ENCODE measurements around the gene LCLAT1.

The LCLAT1 gene

DNA sequence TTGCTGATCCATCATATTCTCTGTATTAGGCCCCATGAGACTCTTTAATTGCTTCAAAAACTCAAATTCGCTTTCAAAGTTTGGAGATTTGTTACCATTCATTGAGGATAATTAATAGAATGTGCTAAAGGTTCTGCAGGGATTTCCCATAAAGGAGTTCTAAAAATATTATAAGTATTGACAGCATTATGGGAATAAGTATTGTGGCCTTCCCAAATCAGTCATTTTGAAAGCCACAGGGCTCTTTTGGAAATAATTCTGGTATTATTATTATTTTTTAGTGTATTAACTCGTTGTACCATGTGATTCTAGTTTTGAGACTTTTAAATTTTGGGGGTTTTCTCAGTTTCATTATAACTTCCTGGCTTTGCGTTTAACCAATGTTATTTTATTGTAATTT lies 37.1 kb downstream of the LCLAT1 start (continued):
- no peak for TF ChIP-seq MYNN (tag by site-specific recombination; IDR thresholded peaks at IDR 0.05; ENCODE audit: borderline replicate concordance)
- TF ChIP-seq IKZF3 (tag by site-specific recombination; IDR thresholded peaks at IDR 0.05), result no peak
- no peak for TF ChIP-seq ZNF223 (tag by site-specific recombination; IDR thresholded peaks at IDR 0.05)
- TF ChIP-seq ZNF544 (tag by site-specific recombination; IDR thresholded peaks at IDR 0.05), result no peak
- TF ChIP-seq, protein P1, sequence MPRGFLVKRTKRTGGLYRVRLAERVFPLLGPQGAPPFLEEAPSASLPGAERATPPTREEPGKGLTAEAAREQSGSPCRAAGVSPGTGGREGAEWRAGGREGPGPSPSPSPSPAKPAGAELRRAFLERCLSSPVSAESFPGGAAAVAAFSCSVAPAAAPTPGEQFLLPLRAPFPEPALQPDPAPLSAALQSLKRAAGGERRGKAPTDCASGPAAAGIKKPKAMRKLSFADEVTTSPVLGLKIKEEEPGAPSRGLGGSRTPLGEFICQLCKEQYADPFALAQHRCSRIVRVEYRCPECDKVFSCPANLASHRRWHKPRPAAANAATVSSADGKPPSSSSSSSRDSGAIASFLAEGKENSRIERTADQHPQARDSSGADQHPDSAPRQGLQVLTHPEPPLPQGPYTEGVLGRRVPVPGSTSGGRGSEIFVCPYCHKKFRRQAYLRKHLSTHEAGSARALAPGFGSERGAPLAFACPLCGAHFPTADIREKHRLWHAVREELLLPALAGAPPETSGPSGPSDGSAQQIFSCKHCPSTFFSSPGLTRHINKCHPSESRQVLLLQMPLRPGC (tag by site-specific recombination; IDR thresholded peaks at IDR 0.05), result no peak

DNA sequence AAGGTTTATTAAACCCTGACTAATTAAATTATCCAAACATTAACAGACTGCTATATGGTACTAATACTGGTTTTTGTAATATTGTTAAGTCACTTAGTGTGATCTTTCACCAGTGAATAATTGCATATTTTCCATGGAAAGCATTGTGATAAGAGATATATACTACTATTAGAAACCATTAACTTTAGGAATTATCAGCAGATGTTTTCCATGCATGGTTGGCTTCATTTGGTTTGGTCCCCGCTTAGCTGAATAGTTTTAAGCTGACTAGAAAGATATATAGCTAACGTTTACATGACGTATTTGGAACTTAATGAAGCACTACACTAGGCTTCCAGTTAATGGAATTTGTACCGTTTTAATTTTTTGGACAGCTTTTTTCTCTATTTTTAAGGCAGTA lies 37.9 kb downstream of the LCLAT1 start:
- Histone ChIP-seq H3K27ac (ENCODE audit: extremely low read depth, low read depth, low read length) (no peak overlapping the region), H3K36me3 (ENCODE audit: control insufficient read depth in 2 of 2, insufficient read depth in 1 of 2, low read length in 2 of 2) (no peaks in the 10 kb centered on the region), H3K4me3 (ENCODE audit: low read depth, low read length) (no peak overlapping the region), H3K9me3 (ENCODE audit: control insufficient read depth, insufficient read depth, low read depth, low read length) (no peaks in the 10 kb centered on the region), H3K4me1 (ENCODE audit: control insufficient read depth, insufficient read depth, low read length) (peaks cover 6% of the 10 kb centered on the region)
- TF ChIP-seq SP2 (tag by site-specific recombination; IDR thresholded peaks at IDR 0.05) (no peak), ZNF121 (tag by site-specific recombination; IDR thresholded peaks at IDR 0.05) (no peak), ZNF2 (tag by site-specific recombination; IDR thresholded peaks at IDR 0.05) (no peak), ZXDB (tag by site-specific recombination; IDR thresholded peaks at IDR 0.05) (no peak), ZNF521 (tag by site-specific recombination; IDR thresholded peaks at IDR 0.05) (no peak), ZNF473 (tag by site-specific recombination; IDR thresholded peaks at IDR 0.05) (no peak), ZNF140 (tag by site-specific recombination; IDR thresholded peaks at IDR 0.05) (no peak)
- TF ChIP-seq, protein P2, sequence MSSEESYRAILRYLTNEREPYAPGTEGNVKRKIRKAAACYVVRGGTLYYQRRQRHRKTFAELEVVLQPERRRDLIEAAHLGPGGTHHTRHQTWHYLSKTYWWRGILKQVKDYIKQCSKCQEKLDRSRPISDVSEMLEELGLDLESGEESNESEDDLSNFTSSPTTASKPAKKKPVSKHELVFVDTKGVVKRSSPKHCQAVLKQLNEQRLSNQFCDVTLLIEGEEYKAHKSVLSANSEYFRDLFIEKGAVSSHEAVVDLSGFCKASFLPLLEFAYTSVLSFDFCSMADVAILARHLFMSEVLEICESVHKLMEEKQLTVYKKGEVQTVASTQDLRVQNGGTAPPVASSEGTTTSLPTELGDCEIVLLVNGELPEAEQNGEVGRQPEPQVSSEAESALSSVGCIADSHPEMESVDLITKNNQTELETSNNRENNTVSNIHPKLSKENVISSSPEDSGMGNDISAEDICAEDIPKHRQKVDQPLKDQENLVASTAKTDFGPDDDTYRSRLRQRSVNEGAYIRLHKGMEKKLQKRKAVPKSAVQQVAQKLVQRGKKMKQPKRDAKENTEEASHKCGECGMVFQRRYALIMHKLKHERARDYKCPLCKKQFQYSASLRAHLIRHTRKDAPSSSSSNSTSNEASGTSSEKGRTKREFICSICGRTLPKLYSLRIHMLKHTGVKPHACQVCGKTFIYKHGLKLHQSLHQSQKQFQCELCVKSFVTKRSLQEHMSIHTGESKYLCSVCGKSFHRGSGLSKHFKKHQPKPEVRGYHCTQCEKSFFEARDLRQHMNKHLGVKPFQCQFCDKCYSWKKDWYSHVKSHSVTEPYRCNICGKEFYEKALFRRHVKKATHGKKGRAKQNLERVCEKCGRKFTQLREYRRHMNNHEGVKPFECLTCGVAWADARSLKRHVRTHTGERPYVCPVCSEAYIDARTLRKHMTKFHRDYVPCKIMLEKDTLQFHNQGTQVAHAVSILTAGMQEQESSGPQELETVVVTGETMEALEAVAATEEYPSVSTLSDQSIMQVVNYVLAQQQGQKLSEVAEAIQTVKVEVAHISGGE (tag by site-specific recombination; conservative IDR thresholded peaks at IDR 0.05; ENCODE audit: low read depth), result no peak
- ChIA-PET CTCF (no interaction called here), POLR2A (no interaction called here)

DNA sequence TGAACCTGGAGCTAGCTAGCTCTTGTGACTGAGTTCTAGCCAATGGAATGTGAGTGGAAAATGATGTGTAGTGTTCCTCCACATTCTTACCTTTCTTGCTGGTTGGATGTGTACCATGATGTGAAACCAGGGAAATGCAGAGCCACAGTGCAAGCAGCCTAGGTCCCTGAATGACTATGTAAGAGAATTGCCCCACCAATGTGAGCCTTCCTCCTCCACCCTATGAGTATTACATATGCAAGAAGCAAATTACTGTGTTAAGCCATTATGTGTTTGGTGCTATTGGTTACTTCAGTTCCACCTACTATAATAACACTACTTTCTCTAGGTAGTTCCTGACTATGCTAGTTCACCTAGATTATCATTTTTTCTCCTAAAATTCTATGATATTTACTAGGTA lies 39.6 kb downstream of the LCLAT1 start:
- ChIA-PET POLR2A (no interaction called here), CTCF (no interaction called here)
- no peak for TF ChIP-seq ZXDB (tag by site-specific recombination; IDR thresholded peaks at IDR 0.05)
- TF ChIP-seq OVOL3 (tag by site-specific recombination; IDR thresholded peaks at IDR 0.05), result no peak
- TF ChIP-seq, protein P3, sequence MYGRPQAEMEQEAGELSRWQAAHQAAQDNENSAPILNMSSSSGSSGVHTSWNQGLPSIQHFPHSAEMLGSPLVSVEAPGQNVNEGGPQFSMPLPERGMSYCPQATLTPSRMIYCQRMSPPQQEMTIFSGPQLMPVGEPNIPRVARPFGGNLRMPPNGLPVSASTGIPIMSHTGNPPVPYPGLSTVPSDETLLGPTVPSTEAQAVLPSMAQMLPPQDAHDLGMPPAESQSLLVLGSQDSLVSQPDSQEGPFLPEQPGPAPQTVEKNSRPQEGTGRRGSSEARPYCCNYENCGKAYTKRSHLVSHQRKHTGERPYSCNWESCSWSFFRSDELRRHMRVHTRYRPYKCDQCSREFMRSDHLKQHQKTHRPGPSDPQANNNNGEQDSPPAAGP (tag by site-specific recombination; IDR thresholded peaks at IDR 0.05), result no peak
- TF ChIP-seq ZNF132 (tag by site-specific recombination; IDR thresholded peaks at IDR 0.05; ENCODE audit: borderline replicate concordance), result no peak
- TF ChIP-seq, protein P4, sequence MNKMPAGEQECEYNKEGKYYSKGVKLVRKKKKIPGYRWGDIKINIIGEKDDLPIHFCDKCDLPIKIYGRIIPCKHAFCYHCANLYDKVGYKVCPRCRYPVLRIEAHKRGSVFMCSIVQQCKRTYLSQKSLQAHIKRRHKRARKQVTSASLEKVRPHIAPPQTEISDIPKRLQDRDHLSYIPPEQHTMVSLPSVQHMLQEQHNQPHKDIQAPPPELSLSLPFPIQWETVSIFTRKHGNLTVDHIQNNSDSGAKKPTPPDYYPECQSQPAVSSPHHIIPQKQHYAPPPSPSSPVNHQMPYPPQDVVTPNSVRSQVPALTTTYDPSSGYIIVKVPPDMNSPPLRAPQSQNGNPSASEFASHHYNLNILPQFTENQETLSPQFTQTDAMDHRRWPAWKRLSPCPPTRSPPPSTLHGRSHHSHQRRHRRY (tag by site-specific recombination; IDR thresholded peaks at IDR 0.05), result no peak
- TF ChIP-seq, protein P5, sequence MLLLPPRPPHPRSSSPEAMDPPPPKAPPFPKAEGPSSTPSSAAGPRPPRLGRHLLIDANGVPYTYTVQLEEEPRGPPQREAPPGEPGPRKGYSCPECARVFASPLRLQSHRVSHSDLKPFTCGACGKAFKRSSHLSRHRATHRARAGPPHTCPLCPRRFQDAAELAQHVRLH (tag by site-specific recombination; IDR thresholded peaks at IDR 0.05), result no peak
- no peak for TF ChIP-seq ZNF391 (tag by site-specific recombination; IDR thresholded peaks at IDR 0.05; ENCODE audit: borderline replicate concordance, low read depth)
- TF ChIP-seq SP3 (tag by site-specific recombination; IDR thresholded peaks at IDR 0.05), result no peak
- no peak overlapping the region for H3K27ac ChIP-seq (ENCODE audit: extremely low read depth, low read depth, low read length)
- no peak overlapping the region for H3K4me3 ChIP-seq (ENCODE audit: low read depth, low read length)
- no peaks in the 10 kb centered on the region; the same call in none of the 2 replicates for H3K4me1 ChIP-seq (ENCODE audit: control insufficient read depth, insufficient read depth, low read length)
- H3K9me3 ChIP-seq (ENCODE audit: control insufficient read depth, insufficient read depth, low read depth, low read length), result no peaks in the 10 kb centered on the region
- no peaks in the 10 kb centered on the region for H3K36me3 ChIP-seq (ENCODE audit: control insufficient read depth in 2 of 2, insufficient read depth in 1 of 2, low read length in 2 of 2)

All from HEK293 (cell line).